ENCODE results near the gene HMGXB4.

- TF ChIP-seq CTCF (IDR thresholded peaks at IDR 0.05; ENCODE audit: low read depth, low read length, missing input control) (no peak), YY1 (IDR thresholded peaks at IDR 0.05) (no peak), GABPA (IDR thresholded peaks at IDR 0.05 in 1 of 2, conservative IDR thresholded peaks at IDR 0.05 in 1 of 2) (no peak), SP1 (IDR thresholded peaks at IDR 0.05) (no peak), TAF1 (conservative IDR thresholded peaks at IDR 0.05) (no peak), RXRA (IDR thresholded peaks at IDR 0.05) (no peak), MAX (IDR thresholded peaks at IDR 0.05) (no peak)
Measured at GRCh38 chr22:35314161-35314942, 57.1 kb downstream of the HMGXB4 start.

All from liver (tissue), 3 donors.